ENCODE measurements around the gene PRDX1.
A peak's percentile ranks its signal among the peaks of the same experiment; 100 is the strongest.
"Not testable (repeated sequence)": the region's sequence is repeated elsewhere in the genome, so short reads cannot be mapped to it uniquely, and the experiment has no call there.

PRDX1 gene

GRCh38 chr1:45503462-45504360 lies 18.0 kb downstream of the PRDX1 start:
- DNase-seq (ENCODE audit: low read depth in 2 of 2) = no peak

GRCh38 chr1:45501505-45501859 lies 20.2 kb downstream of the PRDX1 start:
- no peak for DNase-seq (ENCODE audit: low read depth in 2 of 2)

GRCh38 chr1:45499415-45499769 lies 22.3 kb downstream of the PRDX1 start:
- DNase-seq (ENCODE audit: low read depth in 2 of 2) = no peak

GRCh38 chr1:45498279-45498678 lies 23.4 kb downstream of the PRDX1 start:
- DNase-seq (ENCODE audit: low read depth in 2 of 2) = no peak

- DNase-seq (ENCODE audit: low read depth in 2 of 2) = peak; percentile 5 to 27
Measured at GRCh38 chr1:45493116-45493697, 28.5 kb downstream of the PRDX1 start.

- no peak for DNase-seq (ENCODE audit: low read depth in 2 of 2)
Measured at GRCh38 chr1:45492691-45493090, 29.0 kb downstream of the PRDX1 start.

- no peak for DNase-seq (ENCODE audit: low read depth in 2 of 2)
Measured at GRCh38 chr1:45491487-45492260, 30.0 kb downstream of the PRDX1 start.

- peak; percentile 99 for DNase-seq (ENCODE audit: low read depth in 2 of 2)
Measured at GRCh38 chr1:45490626-45491486, 30.8 kb downstream of the PRDX1 start, which contains the start of gene TESK2. Gene TESK2, minus strand, starts transcription at chr1:45491163. Its CDS starts 33,378 bp downstream, at chr1:45457785.

GRCh38 chr1:45490121-45490625 lies 31.5 kb downstream of the PRDX1 start:
- no peak for DNase-seq (ENCODE audit: low read depth in 2 of 2)

- not testable (repeated sequence) for DNase-seq (ENCODE audit: low read depth in 2 of 2)
Measured at GRCh38 chr1:45489379-45489778, 32.3 kb downstream of the PRDX1 start.

- DNase-seq (ENCODE audit: low read depth in 2 of 2) = no peak
Measured at GRCh38 chr1:45488666-45489377, 32.9 kb downstream of the PRDX1 start.

GRCh38 chr1:45485949-45486348 lies 35.7 kb downstream of the PRDX1 start:
- no peak for DNase-seq (ENCODE audit: low read depth in 2 of 2)

- DNase-seq (ENCODE audit: low read depth in 2 of 2) = no peak
Measured at GRCh38 chr1:45479039-45479748, 42.5 kb downstream of the PRDX1 start.

GRCh38 chr1:45478121-45478814 lies 43.4 kb downstream of the PRDX1 start:
- DNase-seq (ENCODE audit: low read depth in 2 of 2) = no peak

- DNase-seq (ENCODE audit: low read depth in 2 of 2) = no peak
Measured at GRCh38 chr1:45477646-45478045, 44.0 kb downstream of the PRDX1 start.

- DNase-seq (ENCODE audit: low read depth in 2 of 2) = not testable (repeated sequence)
Measured at GRCh38 chr1:45474194-45474593, 47.5 kb downstream of the PRDX1 start.

GRCh38 chr1:45473302-45473701 lies 48.4 kb downstream of the PRDX1 start:
- no peak for DNase-seq (ENCODE audit: low read depth in 2 of 2)

- DNase-seq (ENCODE audit: low read depth in 2 of 2) = no peak
Measured at GRCh38 chr1:45470306-45470798, 51.3 kb downstream of the PRDX1 start.

GRCh38 chr1:45467353-45467752 lies 54.3 kb downstream of the PRDX1 start:
- not testable (repeated sequence) for DNase-seq (ENCODE audit: low read depth in 2 of 2)
